B cell (primary cell): ENCODE results near the gene SMARCE1. TPM values are rescaled to one million over a fixed set of nuclear protein-coding genes. Genes with fewer than 3 reads are reported as not detected.
"Not testable (repeated sequence)": the region's sequence is repeated elsewhere in the genome, so short reads cannot be mapped to it uniquely, and the experiment has no call there.

Experiments
- ATAC-seq: fragments of 200-7000 bp; cut with Tn5 transposase; one replicate; pipeline ENCODE4 v1.10.0; 2021; ENCODE audit warnings: low read depth, mild to moderate bottlenecking, moderate number of reproducible peaks, moderate library complexity
- CTCF ChIA-PET: fragments of 350-600 bp; sonication (Branson Sonifier 250); formaldehyde crosslinking; loops from one replicate; lab custom pipeline; 2021; ENCODE audit warnings: antibody characterized with exemption, inconsistent platforms; lab: Charles Lee
- POLR2A ChIA-PET: fragments of 350-600 bp; sonication (Branson Sonifier 250); formaldehyde crosslinking; loops from one replicate; lab custom pipeline; 2021; ENCODE audit warnings: antibody characterized with exemption; lab: Charles Lee
- DNase-seq: peaks from one replicate; pipeline ENCODE4 v3.0.0; 2013
- H2AFZ ChIP-seq: 2 replicates; pipeline ENCODE4 v1.6.1; 2012; ENCODE audit warnings: mild to moderate bottlenecking, low read depth, low read length; ENCODE audit not compliant: insufficient read depth, poor library complexity, severe bottlenecking
- H3K27ac ChIP-seq, 2 donors: 1 replicate in 1 of 2; 2 replicates in 1 of 2; pipeline ENCODE4 v1.5.1; 2012 to 2013; ENCODE audit warnings: low read length in 2 of 2, mild to moderate bottlenecking in 2 of 2, moderate library complexity in 1 of 2
- H3K27me3 ChIP-seq, 4 experiments: fragments of 200-600 bp in 1 of 4; sonication (generic) in 1 of 4; replicated peaks in 1 of 4; 1 replicate in 2 of 4; 2 replicates in 2 of 4; pipeline versions ENCODE4 v1.6.1 to v1.7.0; 2013 to 2016; ENCODE audit warnings: low read length in 3 of 4, mild to moderate bottlenecking in 2 of 4, mixed read lengths in 1 of 4, moderate library complexity in 1 of 4; ENCODE audit not compliant: insufficient read depth in 4 of 4, control insufficient read depth in 3 of 4; ENCODE audit errors: control extremely low read depth in 1 of 4
- H3K36me3 ChIP-seq, 2 experiments: replicated peaks in 1 of 2; 1 replicate in 1 of 2; 2 replicates in 1 of 2; pipeline versions ENCODE4 v1.6.1 to v1.7.1; 2013; ENCODE audit warnings: low read length in 1 of 2; ENCODE audit not compliant: insufficient read depth in 2 of 2, control insufficient read depth in 1 of 2; ENCODE audit errors: control extremely low read depth in 1 of 2, extremely low read depth in 1 of 2
- H3K4me1 ChIP-seq, 2 donors: fragments of 200-600 bp in 1 of 2; sonication (generic) in 1 of 2; 1 replicate in 1 of 2; 2 replicates in 1 of 2; pipeline versions ENCODE4 v1.5.1 to v1.6.1; 2013 to 2017; ENCODE audit warnings: low read length in 2 of 2; ENCODE audit not compliant: control insufficient read depth in 2 of 2, insufficient read depth in 2 of 2
- H3K4me2 ChIP-seq: replicated peaks from 2 replicates; pipeline ENCODE3; 2012; ENCODE audit warnings: mild to moderate bottlenecking, low read depth, low read length; ENCODE audit not compliant: poor library complexity, severe bottlenecking
- H3K4me3 ChIP-seq, 5 experiments: fragments of 200-600 bp in 1 of 5; sonication (generic) in 1 of 5; 1 replicate in 3 of 5; 2 replicates in 2 of 5; pipeline versions ENCODE4 v1.5.1 to v1.7.0; 2011 to 2016; ENCODE audit warnings: low read length in 4 of 5, mild to moderate bottlenecking in 4 of 5, low read depth in 2 of 5, control low read depth in 1 of 5, moderate library complexity in 1 of 5; ENCODE audit not compliant: insufficient read depth in 1 of 5; ENCODE audit errors: control extremely low read depth in 1 of 5, extremely low read depth in 1 of 5
- H3K79me2 ChIP-seq: fragments of 200-600 bp; sonication (generic); one replicate; pipeline ENCODE4 v1.6.0; 2016; ENCODE audit warnings: low read length; ENCODE audit not compliant: control insufficient read depth, insufficient read depth
- H3K9ac ChIP-seq: fragments of 200-600 bp; sonication (generic); 2 replicates; pipeline ENCODE4 v1.6.1; 2017; ENCODE audit warnings: mild to moderate bottlenecking, low read length, moderate library complexity
- H3K9me3 ChIP-seq, 3 donors: one replicate each; pipeline versions ENCODE4 v1.6.1 to v1.7.1; 2013; ENCODE audit warnings: low read length in 2 of 3; ENCODE audit not compliant: control insufficient read depth in 2 of 3, insufficient read depth in 1 of 3; ENCODE audit errors: control extremely low read depth in 1 of 3
- H4K20me1 ChIP-seq: 2 replicates; pipeline ENCODE4 v1.6.0; 2012; ENCODE audit warnings: mild to moderate bottlenecking, low read length; ENCODE audit not compliant: insufficient read depth, control insufficient read depth, poor library complexity, severe bottlenecking
- H3K27ac Mint-ChIP-seq: one replicate; pipeline ENCODE4 v1.8.0; 2021; ENCODE audit warnings: mixed read lengths
- H3K27me3 Mint-ChIP-seq: one replicate; pipeline ENCODE4 v1.8.0; 2021; ENCODE audit warnings: mixed read lengths
- H3K4me1 Mint-ChIP-seq: one replicate; pipeline ENCODE4 v1.8.0; 2021; ENCODE audit warnings: mixed read lengths
- H3K4me3 Mint-ChIP-seq: one replicate; pipeline ENCODE4 v1.8.0; 2021; ENCODE audit warnings: mixed read lengths
- H3K9me3 Mint-ChIP-seq: one replicate; pipeline ENCODE4 v1.8.0; 2022; ENCODE audit warnings: mixed read lengths; ENCODE audit not compliant: insufficient read depth
- EZH2 ChIP-seq: IDR thresholded peaks from 2 replicates; pipeline ENCODE4 v1.6.1; 2012; ENCODE audit warnings: borderline replicate concordance, low read depth, mild to moderate bottlenecking, moderate library complexity, low read length; ENCODE audit not compliant: insufficient read depth, poor library complexity, severe bottlenecking
- WGBS: methylation state at CpG from one replicate; pipeline ENCODE4 v1.1.5; 2013; ENCODE audit warnings: missing lambda C conversion rate; ENCODE audit not compliant: insufficient coverage; 5-methylcytosine and 5-hydroxymethylcytosine counted together
- intact Hi-C: fragments of 100-400 bp; cut with micrococcal nuclease; formaldehyde crosslinking; loops from one replicate; pipeline ENCODE4 v1.10.0; 2022
- polyA plus RNA-seq: library from polyadenylated mRNA; depleted of rRNA; stranded (reverse); fragments of >200 nt; gene quantifications from 2 replicates; pipeline ENCODE4 v1.2.3, GENCODE V29; 2012
- total RNA-seq, 2 donors: library from RNA; stranded (reverse); fragments of 120-200 nt in 1 of 2; gene quantifications; 1 replicate in 1 of 2; 2 replicates in 1 of 2; pipeline versions ENCODE4 v1.2.3 to v1.2.4, GENCODE V29; 2013 to 2022
- TF ChIP-seq, protein P1 (sequence below): fragments of 200-600 bp; IDR thresholded peaks from one replicate; pipeline ENCODE4 v1.8.0; 2022; ENCODE audit warnings: antibody characterized with exemption, mild to moderate bottlenecking

SMARCE1 gene
- total and polyA plus RNA-seq, 2 donors (not counting 1 experiment from before 2014, with no cell fraction given), result 19.9 to 128 TPM

DNA sequence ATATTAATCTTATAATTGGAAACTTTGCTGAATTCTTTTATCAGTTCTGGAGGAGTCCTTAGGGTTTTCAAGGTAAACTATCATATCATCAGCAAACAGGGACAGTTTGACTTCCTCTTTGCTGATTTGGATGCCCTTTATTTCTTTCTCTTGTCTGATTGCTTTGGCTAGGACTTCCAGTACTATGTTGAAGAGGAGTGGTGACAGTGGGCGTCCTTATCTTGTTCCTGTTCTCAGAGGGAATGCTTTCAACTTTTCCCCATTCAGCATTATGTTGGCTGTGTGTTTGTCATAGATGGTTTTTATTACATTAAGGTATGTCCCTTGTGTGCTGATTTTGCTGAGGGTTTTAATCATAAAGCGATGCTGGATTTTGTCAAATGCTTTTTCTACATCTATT lies 62.7 kb downstream of the SMARCE1 start:
- Histone ChIP-seq H3K27ac (peak overlapping the region in 1 of 2 donors; percentile 81), H3K79me2 (peaks cover 12% of the 10 kb centered on the region), H3K4me1 (peaks cover 67% of the 10 kb centered on the region in 2 donors), H3K4me3 (peak overlapping the region in 1 of 5 experiments; percentile 7)
- H2AFZ ChIP-seq, H3K9me3 Mint-ChIP-seq, POLR2A ChIA-PET, ATAC-seq, H3K9ac ChIP-seq, DNase-seq, H3K4me2 ChIP-seq, intact Hi-C loops, H3K27me3 ChIP-seq, H3K9me3 ChIP-seq, H4K20me1 ChIP-seq, H3K36me3 ChIP-seq, H3K27me3 Mint-ChIP-seq: not testable (repeated sequence)
- CTCF ChIA-PET, result interaction anchor here (0.7 to 1.9 kb wide), 4 partner anchors 21 to 31 kb away, joined by 3 to 7 read pairs (median 4); no protein-coding TSS in a partner anchor
- no CpG with 5 or more reads among the region's 2 CpGs for WGBS
- Mint-ChIP-seq H3K27ac (peak overlapping the region; percentile 83), H3K4me1 (peaks cover 83% of the 10 kb centered on the region), H3K4me3 (peak overlapping the region; percentile 32)

DNA sequence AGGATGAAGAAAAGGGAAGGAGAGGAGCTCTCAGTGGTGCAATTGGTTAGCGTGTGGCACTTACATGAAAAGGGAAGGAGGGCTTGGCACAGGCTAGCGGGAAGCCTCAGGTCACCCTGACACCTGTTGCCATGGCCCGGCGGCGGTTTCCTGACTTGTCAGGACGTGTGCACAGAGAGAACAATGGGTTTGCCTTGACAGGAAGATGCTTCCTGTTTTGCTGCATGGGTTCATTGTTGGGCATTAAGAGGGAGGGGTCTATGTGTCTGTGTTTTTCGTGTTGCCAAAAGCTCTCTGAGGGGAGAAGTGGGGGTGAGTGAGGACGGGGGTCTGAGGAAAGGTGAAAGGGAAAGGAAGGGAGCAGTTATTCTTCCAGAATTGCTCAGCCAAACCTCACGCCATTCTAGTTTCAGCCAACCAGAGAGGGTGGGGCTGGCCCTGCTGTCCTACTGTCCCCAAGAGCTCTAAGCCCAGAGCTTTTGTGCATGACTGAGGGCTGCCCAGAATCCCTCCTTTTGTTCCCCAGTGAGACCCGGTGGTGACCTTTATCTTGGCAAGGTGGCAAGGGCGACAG lies 65.2 kb downstream of the SMARCE1 start:
- H3K79me2 ChIP-seq, result peaks cover 6% of the 10 kb centered on the region
- H3K9me3 ChIP-seq, result peaks cover 0 to 6% (median 3%) of the 10 kb centered on the region in 3 donors
- H3K27me3 ChIP-seq, result no peaks in the 10 kb centered on the region
- peak overlapping the region in 3 of 5 experiments; percentile 15 to 52 (median 40) for H3K4me3 ChIP-seq
- CTCF ChIA-PET, result interaction anchor here (1.0 to 2.2 kb wide), 8 partner anchors 8 to 142 kb away, joined by 3 to 14 read pairs (median 5); no protein-coding TSS in a partner anchor
- TF ChIP-seq, protein P1, sequence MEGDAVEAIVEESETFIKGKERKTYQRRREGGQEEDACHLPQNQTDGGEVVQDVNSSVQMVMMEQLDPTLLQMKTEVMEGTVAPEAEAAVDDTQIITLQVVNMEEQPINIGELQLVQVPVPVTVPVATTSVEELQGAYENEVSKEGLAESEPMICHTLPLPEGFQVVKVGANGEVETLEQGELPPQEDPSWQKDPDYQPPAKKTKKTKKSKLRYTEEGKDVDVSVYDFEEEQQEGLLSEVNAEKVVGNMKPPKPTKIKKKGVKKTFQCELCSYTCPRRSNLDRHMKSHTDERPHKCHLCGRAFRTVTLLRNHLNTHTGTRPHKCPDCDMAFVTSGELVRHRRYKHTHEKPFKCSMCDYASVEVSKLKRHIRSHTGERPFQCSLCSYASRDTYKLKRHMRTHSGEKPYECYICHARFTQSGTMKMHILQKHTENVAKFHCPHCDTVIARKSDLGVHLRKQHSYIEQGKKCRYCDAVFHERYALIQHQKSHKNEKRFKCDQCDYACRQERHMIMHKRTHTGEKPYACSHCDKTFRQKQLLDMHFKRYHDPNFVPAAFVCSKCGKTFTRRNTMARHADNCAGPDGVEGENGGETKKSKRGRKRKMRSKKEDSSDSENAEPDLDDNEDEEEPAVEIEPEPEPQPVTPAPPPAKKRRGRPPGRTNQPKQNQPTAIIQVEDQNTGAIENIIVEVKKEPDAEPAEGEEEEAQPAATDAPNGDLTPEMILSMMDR, result no peak
- TF ChIP-seq EZH2, result no peak
- peak overlapping the region; percentile 85 to 87 for H3K27ac ChIP-seq
- intact Hi-C loops, result loop anchor here (1.0 kb wide), 1 partner anchor 17 kb away; the partner anchor contains the start of gene CCR7
- Mint-ChIP-seq H3K9me3 (peaks cover 6% of the 10 kb centered on the region), H3K4me1 (peaks cover 83% of the 10 kb centered on the region), H3K27me3 (no peaks in the 10 kb centered on the region), H3K4me3 (peak overlapping the region; percentile 68), H3K27ac (peak overlapping the region; percentile 77)
- DNase-seq, result peak; percentile 84
- H4K20me1 ChIP-seq, result no peaks in the 10 kb centered on the region
- H2AFZ ChIP-seq, result peak overlapping the region; percentile 60
- peak overlapping the region; percentile 83 for H3K4me2 ChIP-seq
- peak overlapping the region; percentile 57 for H3K9ac ChIP-seq
- POLR2A ChIA-PET, result interaction anchor here (0.6 to 2.7 kb wide), 6 partner anchors 12 to 1033 kb away, joined by 3 to 11 read pairs (median 4); no protein-coding TSS in a partner anchor
- peaks cover 66 to 68% of the 10 kb centered on the region in 2 donors for H3K4me1 ChIP-seq
- 0% methylated on average over 9 of the region's 11 CpGs for WGBS
- H3K36me3 ChIP-seq, result no peaks in the 10 kb centered on the region
- peak; percentile 76 for ATAC-seq
